ENCODE data around the gene HOTAIR. TPM values are rescaled to one million over a fixed set of nuclear protein-coding genes. Genes with fewer than 3 reads are reported as not detected.

HOTAIR gene
- polyA plus RNA-seq, 1 experiment = not detected

- TF ChIP-seq CTCF (IDR thresholded peaks at IDR 0.05; ENCODE audit: low read depth, low read length) = no peak
- H3K27ac ChIP-seq (ENCODE audit: low read depth, low read length) = no peak overlapping the region
- ChIA-PET POLR2A (no interaction called here), CTCF (interaction anchor here (0.7 to 1.0 kb wide), 3 partner anchors 10 to 479 kb away, joined by 3 read pairs; partner anchors contain the start of gene COPZ1)
- no peak for DNase-seq (ENCODE audit: low read depth, low spot score)
- peaks cover 12% of the 10 kb centered on the region; the same call in 1 of the 2 replicates for H3K9me3 ChIP-seq (ENCODE audit: control insufficient read depth, insufficient read depth, low read length)
- no peak overlapping the region for H3K4me3 ChIP-seq (ENCODE audit: low read depth, low read length)
- H3K27me3 ChIP-seq (ENCODE audit: control insufficient read depth, insufficient read depth, low read length) = peaks cover 97% of the 10 kb centered on the region
These were observed 40.5 kb upstream of the HOTAIR start for GRCh38 chr12:54015018-54015931.

- H3K27ac ChIP-seq (ENCODE audit: low read depth, low read length) = no peak overlapping the region
- POLR2A ChIA-PET = no interaction called here
- H3K27me3 ChIP-seq (ENCODE audit: control insufficient read depth, insufficient read depth, low read length) = peaks cover 97% of the 10 kb centered on the region
- no peak for TF ChIP-seq CTCF (IDR thresholded peaks at IDR 0.05; ENCODE audit: low read depth, low read length)
- CTCF ChIA-PET = interaction anchor here (0.9 to 1.0 kb wide), 2 partner anchors 9 to 311 kb away, joined by 3 read pairs; partner anchors contain the start of gene COPZ1
- no peak for DNase-seq (ENCODE audit: low read depth, low spot score)
- peaks cover 11% of the 10 kb centered on the region; the same call in 1 of the 2 replicates for H3K9me3 ChIP-seq (ENCODE audit: control insufficient read depth, insufficient read depth, low read length)
- no peak overlapping the region for H3K4me3 ChIP-seq (ENCODE audit: low read depth, low read length)
These were observed 39.7 kb upstream of the HOTAIR start for GRCh38 chr12:54014377-54015017.

GRCh38 chr12:54012631-54013409 is 38.1 kb upstream of the HOTAIR start:
- Histone ChIP-seq H3K4me3 (ENCODE audit: low read depth, low read length) (no peak overlapping the region), H3K27ac (ENCODE audit: low read depth, low read length) (no peak overlapping the region), H3K27me3 (ENCODE audit: control insufficient read depth, insufficient read depth, low read length) (peaks cover 93% of the 10 kb centered on the region), H3K9me3 (ENCODE audit: control insufficient read depth, insufficient read depth, low read length) (peaks cover 3% of the 10 kb centered on the region; the same call in 1 of the 2 replicates)
- no peak for DNase-seq (ENCODE audit: low read depth, low spot score)
- TF ChIP-seq CTCF (IDR thresholded peaks at IDR 0.05; ENCODE audit: low read depth, low read length) = no peak
- CTCF ChIA-PET = interaction anchor here (1.3 kb wide), 1 partner anchor 202 kb away, joined by 5 read pairs; no protein-coding TSS in a partner anchor
- POLR2A ChIA-PET = no interaction called here

- Histone ChIP-seq H3K4me3 (ENCODE audit: low read depth, low read length) (no peak overlapping the region), H3K27me3 (ENCODE audit: control insufficient read depth, insufficient read depth, low read length) (peaks cover 93% of the 10 kb centered on the region), H3K9me3 (ENCODE audit: control insufficient read depth, insufficient read depth, low read length) (peaks cover 3% of the 10 kb centered on the region; the same call in 1 of the 2 replicates), H3K27ac (ENCODE audit: low read depth, low read length) (no peak overlapping the region)
- TF ChIP-seq CTCF (IDR thresholded peaks at IDR 0.05; ENCODE audit: low read depth, low read length) = no peak
- DNase-seq (ENCODE audit: low read depth, low spot score) = no peak
- ChIA-PET POLR2A (no interaction called here), CTCF (interaction anchor here (1.3 kb wide), 1 partner anchor 203 kb away, joined by 5 read pairs; no protein-coding TSS in a partner anchor)
These were observed 37.1 kb upstream of the HOTAIR start for GRCh38 chr12:54011665-54012532.

All from AG04450 (cell line).